Loucy (cell line): ENCODE measurements around the gene GSDME.

Source experiments
- EZH2phosphoT487 ChIP-seq: fragments of 200-600 bp; IDR thresholded peaks from 2 replicates; pipeline ENCODE4 v1.6.1; 2018; ENCODE audit warnings: antibody characterized with exemption, mild to moderate bottlenecking, moderate library complexity, borderline replicate concordance
- TF ChIP-seq, protein P1 (sequence below): fragments of 200-600 bp; sonication (generic); conservative IDR thresholded peaks from 2 replicates; pipeline ENCODE4 v1.5.1; 2014; ENCODE audit warnings: mild to moderate bottlenecking, antibody characterized with exemption, low read length

DNA sequence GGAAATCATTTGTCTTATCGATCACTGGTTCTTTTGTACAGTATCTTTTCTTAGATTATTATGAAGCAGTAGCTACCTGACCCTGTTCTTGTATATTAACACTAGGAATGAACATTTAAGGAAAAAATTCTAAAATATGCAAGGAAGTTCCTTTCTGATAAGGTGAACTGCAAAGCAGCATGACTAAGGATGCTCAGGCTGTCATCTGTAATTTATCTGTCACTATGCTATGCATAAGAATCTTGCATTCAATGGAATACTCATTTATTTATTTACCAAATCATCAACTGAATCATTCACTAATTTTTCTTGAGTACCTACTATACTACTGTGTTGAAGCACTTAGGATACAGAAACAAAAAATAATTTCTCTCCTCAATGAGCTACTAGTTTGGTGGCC lies 5.8 kb downstream of the GSDME start:
- TF ChIP-seq, protein P1, sequence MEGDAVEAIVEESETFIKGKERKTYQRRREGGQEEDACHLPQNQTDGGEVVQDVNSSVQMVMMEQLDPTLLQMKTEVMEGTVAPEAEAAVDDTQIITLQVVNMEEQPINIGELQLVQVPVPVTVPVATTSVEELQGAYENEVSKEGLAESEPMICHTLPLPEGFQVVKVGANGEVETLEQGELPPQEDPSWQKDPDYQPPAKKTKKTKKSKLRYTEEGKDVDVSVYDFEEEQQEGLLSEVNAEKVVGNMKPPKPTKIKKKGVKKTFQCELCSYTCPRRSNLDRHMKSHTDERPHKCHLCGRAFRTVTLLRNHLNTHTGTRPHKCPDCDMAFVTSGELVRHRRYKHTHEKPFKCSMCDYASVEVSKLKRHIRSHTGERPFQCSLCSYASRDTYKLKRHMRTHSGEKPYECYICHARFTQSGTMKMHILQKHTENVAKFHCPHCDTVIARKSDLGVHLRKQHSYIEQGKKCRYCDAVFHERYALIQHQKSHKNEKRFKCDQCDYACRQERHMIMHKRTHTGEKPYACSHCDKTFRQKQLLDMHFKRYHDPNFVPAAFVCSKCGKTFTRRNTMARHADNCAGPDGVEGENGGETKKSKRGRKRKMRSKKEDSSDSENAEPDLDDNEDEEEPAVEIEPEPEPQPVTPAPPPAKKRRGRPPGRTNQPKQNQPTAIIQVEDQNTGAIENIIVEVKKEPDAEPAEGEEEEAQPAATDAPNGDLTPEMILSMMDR, result no peak
- no peak for TF ChIP-seq EZH2phosphoT487
